Glutamatergic neuron (in vitro differentiated cells): ENCODE data around the gene EHF. TPM values are rescaled to one million over a fixed set of nuclear protein-coding genes. Genes with fewer than 3 reads are reported as not detected.
"Not testable (repeated sequence)": the region's sequence is repeated elsewhere in the genome, so short reads cannot be mapped to it uniquely, and the experiment has no call there.

Experiments
- DNase-seq: peaks from one replicate; pipeline ENCODE4 v3.0.0; 2022
- H3K27ac Mint-ChIP-seq: one replicate; pipeline ENCODE4 v1.8.0; 2020; ENCODE audit warnings: mild to moderate bottlenecking, mixed read lengths, inconsistent platforms; ENCODE audit not compliant: unreplicated experiment
- H3K27me3 Mint-ChIP-seq: one replicate; pipeline ENCODE4 v1.8.0; 2020; ENCODE audit warnings: mild to moderate bottlenecking, moderate library complexity, mixed read lengths, inconsistent platforms; ENCODE audit not compliant: unreplicated experiment
- H3K36me3 Mint-ChIP-seq: one replicate; pipeline ENCODE4 v1.8.0; 2020; ENCODE audit warnings: mild to moderate bottlenecking, mixed read lengths, inconsistent platforms; ENCODE audit not compliant: unreplicated experiment
- H3K4me1 Mint-ChIP-seq: one replicate; pipeline ENCODE4 v1.8.0; 2020; ENCODE audit warnings: mild to moderate bottlenecking, low read depth, mixed read lengths, inconsistent platforms; ENCODE audit not compliant: unreplicated experiment
- H3K4me3 Mint-ChIP-seq: one replicate; pipeline ENCODE4 v1.8.0; 2020; ENCODE audit warnings: mild to moderate bottlenecking, mixed read lengths, inconsistent platforms; ENCODE audit not compliant: unreplicated experiment
- H3K9me3 Mint-ChIP-seq: one replicate; pipeline ENCODE4 v1.8.0; 2020; ENCODE audit warnings: mild to moderate bottlenecking, moderate library complexity, mixed read lengths, inconsistent platforms; ENCODE audit not compliant: unreplicated experiment
- CTCF ChIP-seq: fragments of 200-600 bp; sonication (generic); IDR thresholded peaks from one replicate; pipeline ENCODE4 v1.5.0; 2021; ENCODE audit not compliant: partially characterized antibody, unreplicated experiment
- total RNA-seq: library from RNA; stranded (reverse); fragmentation: NEBNext Ultra II Directional; extraction: Animal tissue kit (Norgen Biotek cat#: 25700); gene quantifications from one replicate; pipeline ENCODE4 v1.2.1, GENCODE V29; 2021; ENCODE audit not compliant: unreplicated experiment

The EHF gene
- total RNA-seq, 1 donor from 2014 or later: not detected

- no peaks in the 10 kb centered on the region for H3K27me3 Mint-ChIP-seq
- no peak overlapping the region for H3K27ac Mint-ChIP-seq
- peaks cover 3% of the 10 kb centered on the region for H3K9me3 Mint-ChIP-seq
- no peak for DNase-seq
- peaks cover 8% of the 10 kb centered on the region for H3K36me3 Mint-ChIP-seq
- no peak for TF ChIP-seq CTCF
- no peak overlapping the region for H3K4me3 Mint-ChIP-seq
- H3K4me1 Mint-ChIP-seq: peaks cover 9% of the 10 kb centered on the region
Measured at GRCh38 chr11:34588023-34588422, 32.9 kb upstream of the EHF start.

- Mint-ChIP-seq H3K4me3 (no peak overlapping the region), H3K9me3 (peaks cover 3% of the 10 kb centered on the region)
- TF ChIP-seq CTCF: no peak
Measured at GRCh38 chr11:34588701-34589100, 32.2 kb upstream of the EHF start.

GRCh38 chr11:34589177-34589576 lies 31.7 kb upstream of the EHF start:
- H3K36me3 Mint-ChIP-seq: peaks cover 14% of the 10 kb centered on the region
- not testable (repeated sequence) for DNase-seq, H3K4me3 Mint-ChIP-seq, H3K9me3 Mint-ChIP-seq, H3K4me1 Mint-ChIP-seq, H3K27me3 Mint-ChIP-seq, H3K27ac Mint-ChIP-seq

More at GRCh38 chr11:34588701-34589100, 32.2 kb upstream of the EHF start:
- no peak for DNase-seq
- Mint-ChIP-seq H3K36me3 (peaks cover 10% of the 10 kb centered on the region), H3K27ac (no peak overlapping the region), H3K27me3 (no peaks in the 10 kb centered on the region), H3K4me1 (peaks cover 9% of the 10 kb centered on the region)

DNA sequence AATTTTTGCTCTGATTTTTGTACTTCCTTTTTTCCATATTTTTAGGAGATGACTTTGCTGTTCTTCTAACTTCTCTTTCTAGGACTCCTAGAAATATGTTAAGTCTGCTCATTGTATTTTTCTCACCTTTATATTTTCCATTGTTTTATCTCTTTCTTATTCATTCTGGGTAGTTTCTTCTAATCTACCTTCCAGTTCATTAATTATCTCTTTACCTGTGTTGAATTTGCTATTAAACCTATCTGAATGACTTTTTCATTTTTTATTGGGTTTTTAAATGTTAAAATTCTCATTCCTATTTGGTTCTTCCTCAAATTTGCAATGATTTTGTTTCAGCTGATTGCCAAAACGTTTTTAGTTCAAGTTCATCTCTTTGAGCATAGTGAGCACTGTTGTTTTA lies 27.8 kb upstream of the EHF start:
- Mint-ChIP-seq H3K27ac (no peak overlapping the region), H3K36me3 (peaks cover 14% of the 10 kb centered on the region), H3K9me3 (peaks cover 2% of the 10 kb centered on the region), H3K27me3 (no peaks in the 10 kb centered on the region), H3K4me3 (no peak overlapping the region), H3K4me1 (peaks cover 6% of the 10 kb centered on the region)
- DNase-seq: no peak
- TF ChIP-seq CTCF: no peak

- Mint-ChIP-seq H3K4me3 (no peak overlapping the region), H3K36me3 (peaks cover 14% of the 10 kb centered on the region), H3K4me1 (no peaks in the 10 kb centered on the region), H3K27ac (no peak overlapping the region), H3K9me3 (peaks cover 2% of the 10 kb centered on the region), H3K27me3 (no peaks in the 10 kb centered on the region)
- TF ChIP-seq CTCF: no peak
- no peak for DNase-seq
Measured at GRCh38 chr11:34594603-34595002, 26.3 kb upstream of the EHF start.

DNA sequence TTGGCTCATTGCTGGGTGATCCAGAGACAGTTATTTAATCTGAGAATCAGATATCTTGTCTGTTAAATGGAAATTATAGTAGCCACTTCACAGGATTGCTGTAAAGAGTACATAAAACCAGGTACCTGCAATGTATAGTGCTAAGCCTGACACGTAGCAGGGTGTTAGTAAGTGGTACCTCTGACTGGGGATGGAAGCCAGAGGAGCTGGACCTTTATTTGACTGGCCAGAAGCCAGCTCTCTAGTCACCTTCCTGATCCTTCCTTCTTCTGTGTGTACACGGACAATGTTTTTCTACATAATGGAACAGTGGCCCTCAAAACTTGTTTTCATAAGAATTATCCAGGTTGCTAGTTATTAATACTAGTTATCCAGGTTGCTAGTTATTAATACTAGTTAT lies 25.5 kb upstream of the EHF start:
- Mint-ChIP-seq H3K4me3 (no peak overlapping the region), H3K27ac (no peak overlapping the region), H3K4me1 (no peaks in the 10 kb centered on the region), H3K36me3 (peaks cover 14% of the 10 kb centered on the region), H3K27me3 (no peaks in the 10 kb centered on the region), H3K9me3 (peaks cover 2% of the 10 kb centered on the region)
- DNase-seq: no peak
- no peak for TF ChIP-seq CTCF
